Keratinocyte (primary cell): ENCODE data around the gene ELFN2. TPM values are rescaled to one million over a fixed set of nuclear protein-coding genes. Genes with fewer than 3 reads are reported as not detected.

Source experiments
- DNase-seq: peaks from one replicate; pipeline ENCODE4 v3.0.0-alpha.2; 2011; ENCODE audit warnings: low read depth, missing footprints, low spot score
- FAIRE-seq: peaks from 2 replicates; lab custom pipeline; 2011; peaks lifted over from hg19 to GRCh38; lab: Jason Lieb, UNC
- H2AFZ ChIP-seq: 2 replicates; pipeline ENCODE4 v1.6.0; 2012; ENCODE audit warnings: low read length, control low read depth, inconsistent platforms; ENCODE audit not compliant: control insufficient read depth
- H3K27ac ChIP-seq: 2 replicates; pipeline ENCODE4 v1.5.1; 2011; ENCODE audit warnings: low read length; ENCODE audit not compliant: control insufficient read depth, insufficient read depth
- H3K27me3 ChIP-seq: 3 replicates; pipeline ENCODE4 v1.6.0; 2011; ENCODE audit warnings: low read length; ENCODE audit not compliant: control insufficient read depth, insufficient read depth; ENCODE audit errors: extremely low read depth
- H3K36me3 ChIP-seq, 2 experiments: 2 replicates in 1 of 2; 3 replicates in 1 of 2; pipeline ENCODE4 v1.5.1; 2011; ENCODE audit warnings: low read length in 2 of 2, mild to moderate bottlenecking in 1 of 2; ENCODE audit not compliant: control insufficient read depth in 2 of 2, insufficient read depth in 2 of 2; ENCODE audit errors: extremely low read depth in 1 of 2
- H3K4me1 ChIP-seq: 3 replicates; pipeline ENCODE4 v1.5.1; 2011; ENCODE audit warnings: low read length; ENCODE audit not compliant: control insufficient read depth, insufficient read depth; ENCODE audit errors: extremely low read depth
- H3K4me2 ChIP-seq: 3 replicates; pipeline ENCODE4 v1.6.0; 2011; ENCODE audit warnings: low read depth, low read length; ENCODE audit not compliant: control insufficient read depth, insufficient read depth; ENCODE audit errors: extremely low read depth
- H3K4me3 ChIP-seq, 3 experiments: fragments of 200-600 bp in 1 of 3; sonication (generic) in 1 of 3; 2 replicates in 2 of 3; 3 replicates in 1 of 3; pipeline ENCODE4 v1.5.1; 2011 to 2016; ENCODE audit warnings: low read length in 3 of 3, mild to moderate bottlenecking in 3 of 3, control low read depth in 2 of 3, inconsistent platforms in 1 of 3, low read depth in 1 of 3, mixed read lengths in 1 of 3, mixed run types in 1 of 3, moderate library complexity in 1 of 3; ENCODE audit not compliant: control insufficient read depth in 2 of 3, insufficient read depth in 2 of 3; ENCODE audit errors: extremely low read depth in 1 of 3
- H3K79me2 ChIP-seq: 2 replicates; pipeline ENCODE4 v1.6.0; 2012; ENCODE audit warnings: low read length; ENCODE audit not compliant: control insufficient read depth, insufficient read depth
- H3K9ac ChIP-seq: 3 replicates; pipeline ENCODE4 v1.6.0; 2011; ENCODE audit warnings: low read length; ENCODE audit not compliant: control insufficient read depth, insufficient read depth; ENCODE audit errors: extremely low read depth
- H3K9me1 ChIP-seq: 3 replicates; pipeline ENCODE4 v1.6.0; 2011; ENCODE audit warnings: low read length; ENCODE audit not compliant: control insufficient read depth, insufficient read depth; ENCODE audit errors: extremely low read depth
- H3K9me3 ChIP-seq: 2 replicates; pipeline ENCODE4 v1.5.1; 2012; ENCODE audit warnings: low read depth, low read length; ENCODE audit not compliant: control insufficient read depth
- H4K20me1 ChIP-seq: 3 replicates; pipeline ENCODE4 v1.6.0; 2011; ENCODE audit warnings: low read length; ENCODE audit not compliant: control insufficient read depth, insufficient read depth; ENCODE audit errors: extremely low read depth
- CTCF ChIP-seq, 3 experiments: IDR thresholded peaks in 1 of 3; conservative IDR thresholded peaks in 1 of 3; optimal IDR thresholded peaks in 1 of 3; 2 replicates in 2 of 3; 3 replicates in 1 of 3; pipeline versions ENCODE3 to v1.5.1; 2011; ENCODE audit warnings: low read length in 3 of 3, mild to moderate bottlenecking in 3 of 3, moderate library complexity in 2 of 3, control low read depth in 1 of 3, inconsistent platforms in 1 of 3; ENCODE audit not compliant: insufficient read depth in 2 of 3; ENCODE audit errors: extremely low read depth in 1 of 3
- EZH2 ChIP-seq: IDR thresholded peaks from one replicate; pipeline ENCODE4 v1.6.1; 2012; ENCODE audit warnings: inconsistent platforms, mild to moderate bottlenecking, low read length, moderate library complexity
- dilution Hi-C: fragments of 300-500 bp; cut with MboI; formaldehyde crosslinking; loops from one replicate; pipeline ENCODE4 v1.7.0; 2020; ENCODE audit warnings: low sequenced_read_pairs; ENCODE audit not compliant: extremely low pct_ligation_motif_present
- polyA plus RNA-seq, 5 experiments: library from polyadenylated mRNA; depleted of rRNA in 3 of 5; stranded (reverse) in 3 of 5; stranded (forward) in 1 of 5; unstranded in 1 of 5; fragments of >200 nt; gene quantifications; 1 replicate in 1 of 5; 2 replicates in 3 of 5; 3 replicates in 1 of 5; pipeline versions ENCODE4 v1.2.1 to v1.2.3, GENCODE V29; 2011 to 2012; ENCODE audit warnings: missing spikeins in 2 of 5, low read depth in 1 of 5, low replicate concordance in 1 of 5

The ELFN2 gene
- polyA plus RNA-seq, 1 donor (not counting 4 experiments of a cell fraction or from before 2014, with no cell fraction given): 0.13 TPM

- no peak for FAIRE-seq
- Histone ChIP-seq H3K36me3 (no peaks in the 10 kb centered on the region), H3K4me2 (peak overlapping the region; percentile 64), H3K4me1 (peaks cover 14% of the 10 kb centered on the region), H3K9me3 (no peaks in the 10 kb centered on the region), H4K20me1 (no peaks in the 10 kb centered on the region), H3K4me3 (peak overlapping the region; percentile 53 to 63 (median 60)), H3K9ac (no peak overlapping the region), H3K27ac (no peak overlapping the region), H2AFZ (no peak overlapping the region), H3K79me2 (no peaks in the 10 kb centered on the region), H3K27me3 (peaks cover 37% of the 10 kb centered on the region), H3K9me1 (no peaks in the 10 kb centered on the region)
- TF ChIP-seq CTCF (optimal IDR thresholded peaks at IDR 0.05 in 1 of 3, IDR thresholded peaks at IDR 0.05 in 1 of 3, conservative IDR thresholded peaks at IDR 0.05 in 1 of 3; ENCODE audit: extremely low read depth in 1 of 3, insufficient read depth in 2 of 3, low read length in 3 of 3) (no peak), EZH2 (no peak)
- DNase-seq: no peak
- dilution Hi-C loops: no loop called here
These were observed 559 bp downstream of the ELFN2 start for GRCh38 chr22:37426706-37427134.

GRCh38 chr22:37425800-37426705 is 1.2 kb downstream of the ELFN2 start:
- Histone ChIP-seq H3K4me3 (peak overlapping the region in 2 of 3 experiments; percentile 60 to 63), H3K9me3 (no peaks in the 10 kb centered on the region), H3K79me2 (no peaks in the 10 kb centered on the region), H3K9me1 (no peaks in the 10 kb centered on the region), H4K20me1 (no peaks in the 10 kb centered on the region), H3K27ac (no peak overlapping the region), H3K4me1 (peaks cover 13% of the 10 kb centered on the region), H3K9ac (no peak overlapping the region), H2AFZ (no peak overlapping the region), H3K36me3 (no peaks in the 10 kb centered on the region), H3K27me3 (peaks cover 37% of the 10 kb centered on the region), H3K4me2 (peak overlapping the region; percentile 58)
- dilution Hi-C loops: no loop called here
- no peak for TF ChIP-seq CTCF (optimal IDR thresholded peaks at IDR 0.05 in 1 of 3, IDR thresholded peaks at IDR 0.05 in 1 of 3, conservative IDR thresholded peaks at IDR 0.05 in 1 of 3; ENCODE audit: extremely low read depth in 1 of 3, insufficient read depth in 2 of 3, low read length in 3 of 3)
- DNase-seq (no peak), FAIRE-seq (no peak)
